Kidney glomerular epithelial cell (primary cell): ENCODE results near the gene RNF224.

Experiments
- DNase-seq: peaks from one replicate; lab custom pipeline; 2025; lab: John Stamatoyannopoulos, UW

Gene RNF224

GRCh38 chr9:137254624-137255447 is 27.5 kb downstream of the RNF224 start, which contains the start of gene NELFB:
Gene NELFB, plus strand, starts transcription at chr9:137255327.
- peak; percentile 76 for DNase-seq

DNA sequence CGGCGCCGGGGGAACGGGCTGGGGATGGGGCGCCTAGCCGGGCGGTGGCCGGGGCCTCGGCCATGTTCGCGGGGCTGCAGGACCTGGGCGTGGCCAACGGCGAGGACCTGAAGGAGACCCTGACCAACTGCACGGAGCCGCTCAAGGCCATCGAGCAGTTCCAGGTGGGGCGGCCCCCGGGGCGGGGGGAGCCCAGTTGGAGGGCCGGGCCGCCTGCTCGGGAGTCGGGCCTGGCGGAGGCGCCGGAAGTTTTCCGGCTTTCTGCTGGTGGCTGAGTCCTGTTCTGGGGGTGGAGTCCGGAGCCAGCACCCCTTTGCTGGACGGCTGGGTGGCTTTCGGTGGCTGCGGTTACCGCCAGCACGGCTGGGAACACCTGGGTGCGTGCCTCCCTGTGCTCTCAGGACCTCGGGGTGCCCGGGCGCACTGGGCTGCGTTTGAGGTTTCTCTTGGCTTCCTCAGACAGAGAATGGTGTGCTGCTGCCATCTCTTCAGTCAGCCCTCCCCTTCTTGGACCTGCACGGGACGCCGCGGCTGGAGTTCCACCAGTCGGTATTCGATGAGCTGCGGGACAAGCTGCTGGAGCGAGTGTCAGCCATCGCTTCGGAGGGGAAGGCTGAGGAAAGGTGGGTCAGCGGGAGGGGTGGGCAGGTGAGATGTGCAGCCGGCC is 28.3 kb downstream of the RNF224 start:
- DNase-seq, result peak; percentile 65

- DNase-seq, result no peak
These were observed 29.1 kb downstream of the RNF224 start for GRCh38 chr9:137256362-137256761.

DNA sequence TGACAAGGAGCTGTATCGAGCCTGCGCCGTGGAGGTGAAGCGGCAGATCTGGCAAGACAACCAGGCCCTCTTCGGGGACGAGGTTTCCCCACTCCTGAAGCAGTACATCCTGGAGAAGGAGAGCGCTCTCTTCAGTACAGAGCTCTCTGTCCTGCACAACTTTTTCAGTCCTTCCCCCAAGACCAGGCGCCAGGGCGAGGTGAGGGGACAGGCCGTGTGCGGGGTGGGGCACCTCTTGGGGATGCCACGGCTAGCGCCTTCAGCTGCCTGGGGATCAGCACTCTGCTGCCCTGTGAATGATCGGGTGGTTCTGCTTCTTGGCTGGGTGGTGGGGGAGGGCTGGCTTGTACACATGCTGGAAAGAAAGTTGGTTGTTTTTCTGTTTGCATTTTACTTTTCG is 29.6 kb downstream of the RNF224 start:
- DNase-seq, result no peak

- peak; percentile 2 for DNase-seq
These were observed 35.0 kb downstream of the RNF224 start for GRCh38 chr9:137262173-137262908.

GRCh38 chr9:137262909-137263285 is 35.6 kb downstream of the RNF224 start:
- no peak for DNase-seq

- no peak for DNase-seq
These were observed 36.2 kb downstream of the RNF224 start for GRCh38 chr9:137263506-137263905.

- no peak for DNase-seq
These were observed 36.8 kb downstream of the RNF224 start for GRCh38 chr9:137264067-137264466.

- no peak for DNase-seq
These were observed 38.3 kb downstream of the RNF224 start for GRCh38 chr9:137265496-137266161.

DNA sequence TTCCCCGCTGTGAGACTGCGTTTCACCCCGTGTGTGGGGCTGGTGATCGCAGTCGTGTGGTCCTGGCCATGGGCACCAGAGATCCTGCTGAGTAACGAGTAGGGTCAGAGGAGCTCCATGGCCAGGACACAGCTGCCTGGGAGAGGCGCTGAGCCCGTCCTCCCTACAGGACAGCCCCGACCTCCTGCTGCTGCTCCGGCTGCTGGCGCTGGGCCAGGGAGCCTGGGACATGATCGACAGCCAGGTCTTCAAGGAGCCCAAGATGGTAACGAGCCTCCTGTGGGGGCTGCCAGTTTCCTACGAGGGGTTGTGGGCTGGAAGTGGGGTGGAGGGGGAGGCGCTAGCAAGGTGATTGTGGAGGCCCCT is 38.8 kb downstream of the RNF224 start:
- DNase-seq, result no peak

DNA sequence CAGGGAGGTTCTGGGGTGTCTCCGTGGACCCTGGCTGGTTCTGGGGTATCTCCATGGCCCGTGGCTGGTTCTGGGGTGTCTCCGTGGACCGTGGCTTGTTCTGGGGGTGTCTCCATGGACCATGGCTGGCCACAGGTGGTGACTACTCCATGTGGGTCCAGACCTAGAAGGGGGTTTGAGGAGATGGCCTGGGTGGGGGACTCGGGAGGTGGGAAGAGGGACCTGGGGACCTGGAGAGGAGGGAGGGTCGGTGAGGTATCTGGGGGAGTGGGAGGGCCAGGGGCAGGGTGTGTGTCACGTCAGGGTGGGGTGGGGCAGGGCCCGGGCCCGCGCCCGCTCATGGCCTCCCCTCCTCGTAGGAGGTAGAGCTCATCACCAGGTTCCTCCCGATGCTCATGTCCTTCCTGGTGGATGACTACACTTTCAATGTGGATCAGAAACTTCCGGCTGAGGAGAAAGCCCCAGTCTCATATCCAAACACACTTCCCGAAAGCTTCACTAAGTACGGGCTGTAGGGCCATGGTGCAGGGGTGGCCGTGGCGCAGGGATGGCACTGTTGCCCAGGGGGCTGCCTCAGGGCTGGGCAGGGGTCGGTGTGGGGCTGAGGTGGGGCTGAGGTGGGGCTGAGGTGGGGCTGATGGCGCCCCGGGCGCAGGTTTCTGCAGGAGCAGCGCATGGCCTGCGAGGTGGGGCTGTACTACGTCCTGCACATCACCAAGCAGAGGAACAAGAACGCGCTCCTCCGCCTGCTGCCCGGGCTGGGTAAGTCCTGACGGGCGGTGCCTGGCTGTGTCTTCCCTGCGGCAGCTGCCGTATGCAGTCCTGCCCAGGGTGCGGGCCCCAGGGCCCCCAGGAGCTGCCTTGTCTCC is 39.5 kb downstream of the RNF224 start:
- no peak for DNase-seq

DNA sequence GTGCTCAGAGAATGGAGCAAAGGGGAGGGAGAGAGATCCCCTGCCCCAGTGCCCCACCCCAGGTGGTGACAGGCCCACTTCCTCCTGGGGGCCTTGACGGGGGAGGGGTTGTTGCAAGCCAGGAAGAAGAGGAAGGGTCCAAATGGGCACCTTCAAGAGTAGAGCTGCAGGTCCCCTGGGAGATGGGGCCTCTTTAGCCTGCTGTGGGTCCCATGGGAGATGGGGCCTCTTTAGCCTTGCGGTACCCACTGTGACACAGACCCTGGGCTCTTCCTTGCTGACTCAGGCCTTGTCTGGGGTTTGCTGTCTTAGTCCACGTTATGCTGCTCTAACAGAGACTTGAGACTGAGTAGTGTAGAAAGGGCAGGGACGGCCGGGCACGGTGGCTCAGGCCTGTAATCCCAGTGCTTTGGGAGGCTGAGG is 40.6 kb downstream of the RNF224 start:
- DNase-seq, result no peak

DNA sequence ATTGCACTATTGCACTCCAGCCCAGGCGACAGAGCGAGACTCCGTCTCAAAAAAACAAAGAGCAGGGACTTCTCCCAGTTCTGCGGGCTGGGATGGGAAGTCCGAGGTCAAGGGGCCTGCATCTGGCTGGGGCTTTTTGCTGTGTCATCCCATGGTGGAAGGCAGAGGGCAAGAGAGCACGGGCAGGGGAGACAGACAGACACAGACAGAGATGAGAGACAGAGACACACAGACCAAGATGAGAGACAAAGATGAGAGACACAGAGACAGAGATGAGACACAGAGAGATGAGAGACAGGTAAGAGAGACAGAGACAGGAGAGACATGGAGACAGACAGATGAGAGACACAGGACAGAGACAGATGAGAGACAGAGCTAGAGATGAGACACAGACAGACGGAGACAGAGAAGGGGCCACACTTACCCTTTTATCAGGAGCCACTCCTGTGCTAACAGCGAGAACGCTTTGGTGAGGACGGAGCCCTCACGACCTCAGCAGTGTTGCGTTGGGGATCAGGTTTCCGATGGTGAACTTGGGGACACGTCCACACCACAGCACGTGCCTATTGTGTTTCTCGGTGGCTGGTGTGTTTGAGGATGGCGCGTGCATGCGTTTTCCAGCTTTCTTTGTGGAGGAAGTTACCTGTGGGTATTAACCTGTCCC is 41.4 kb downstream of the RNF224 start:
- no peak for DNase-seq

GRCh38 chr9:137269231-137269772 is 42.0 kb downstream of the RNF224 start:
- no peak for DNase-seq

DNA sequence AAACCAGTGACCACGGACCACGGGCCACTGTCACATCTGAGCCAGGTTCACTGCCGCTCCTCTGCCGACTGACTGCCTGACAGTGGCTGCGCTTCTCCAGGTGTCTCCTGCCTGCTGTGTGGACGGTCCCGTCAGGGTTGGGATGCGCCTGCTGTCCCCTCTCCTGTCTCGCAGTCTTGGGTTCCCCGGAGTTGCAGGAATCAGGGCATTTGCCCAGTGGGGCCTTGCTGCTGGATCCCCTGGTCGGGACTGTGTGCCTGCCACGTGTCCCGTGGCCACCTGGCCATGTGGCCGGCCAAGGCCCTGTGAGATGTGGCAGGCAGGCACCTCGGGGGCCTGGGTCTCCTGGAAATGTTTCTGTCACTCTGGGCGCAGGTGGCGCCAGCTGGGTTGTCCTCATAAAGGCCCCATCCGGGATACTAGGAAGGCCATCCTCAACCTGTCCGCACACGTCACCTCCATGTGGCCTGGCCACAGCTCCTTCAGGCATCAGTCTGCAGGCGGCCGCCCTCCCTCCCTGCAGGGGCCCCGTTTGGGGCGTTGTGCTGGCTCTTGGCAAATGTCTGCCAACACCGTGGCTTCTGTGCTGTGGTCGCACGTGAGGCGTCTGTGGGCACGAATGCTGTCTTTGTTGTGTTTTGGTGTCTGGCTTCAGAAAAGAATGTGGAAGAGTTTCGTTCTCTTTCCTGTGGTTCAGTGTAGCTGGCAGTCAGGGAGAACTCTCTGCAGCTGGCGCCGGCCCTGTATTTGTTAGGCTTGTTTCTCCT is 43.8 kb downstream of the RNF224 start:
- DNase-seq, result no peak

DNA sequence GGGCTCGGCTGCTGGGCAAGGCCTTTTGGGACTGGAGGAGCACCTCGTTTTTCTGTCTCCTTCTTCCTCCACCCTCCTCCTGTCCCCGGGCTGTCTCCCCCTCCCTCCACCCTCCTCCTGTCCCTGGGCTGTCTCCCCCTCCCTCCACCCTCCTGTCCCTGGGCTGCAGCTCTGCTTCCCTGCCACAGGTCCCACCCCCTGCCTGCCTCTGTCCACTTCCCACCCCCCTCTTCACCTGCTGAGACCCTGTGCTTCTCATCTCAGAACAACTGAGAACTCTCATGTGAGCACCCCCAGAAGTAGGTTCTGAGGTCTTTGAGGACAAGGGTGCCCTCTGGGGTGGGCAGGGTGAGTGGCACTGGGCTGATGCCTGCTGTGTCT is 44.4 kb downstream of the RNF224 start:
- no peak for DNase-seq

DNA sequence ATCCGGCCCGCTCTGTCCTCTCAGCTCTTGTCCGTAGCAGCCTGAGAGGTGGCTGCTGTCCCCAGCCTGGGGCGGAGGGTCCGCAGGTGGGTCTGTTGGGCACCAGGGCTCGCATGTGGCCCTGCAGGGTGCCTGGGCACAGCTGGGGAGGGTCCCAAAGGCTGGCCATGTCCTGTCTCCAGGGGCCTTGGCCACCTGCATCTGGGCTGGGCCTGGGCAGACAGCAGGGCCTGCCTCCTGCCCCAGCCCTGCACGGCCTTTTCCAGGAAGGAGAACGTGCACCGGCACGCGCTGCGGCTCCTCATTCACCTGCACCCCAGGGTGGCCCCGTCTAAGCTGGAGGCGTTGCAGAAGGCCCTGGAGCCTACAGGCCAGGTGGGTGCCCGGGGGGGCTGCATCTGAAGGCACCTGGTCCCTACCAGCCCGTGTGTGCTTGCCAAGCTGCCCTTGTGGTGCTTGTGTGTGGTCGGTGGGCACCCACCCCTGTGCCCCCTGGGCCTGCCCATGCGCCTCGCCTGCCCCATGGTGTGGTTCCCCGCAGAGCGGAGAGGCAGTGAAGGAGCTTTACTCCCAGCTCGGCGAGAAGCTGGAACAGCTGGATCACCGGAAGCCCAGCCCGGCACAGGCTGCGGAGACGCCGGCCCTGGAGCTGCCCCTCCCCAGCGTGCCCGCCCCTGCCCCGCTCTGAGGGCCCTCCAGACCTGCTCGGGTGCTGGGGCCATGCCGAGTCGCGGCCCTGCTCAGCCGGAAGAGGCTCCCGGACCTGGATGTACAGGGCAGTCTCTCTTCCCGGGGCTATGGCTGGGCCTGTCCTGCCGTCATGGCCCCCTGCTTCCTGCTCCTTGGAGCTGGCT is 45.2 kb downstream of the RNF224 start:
- no peak for DNase-seq

DNA sequence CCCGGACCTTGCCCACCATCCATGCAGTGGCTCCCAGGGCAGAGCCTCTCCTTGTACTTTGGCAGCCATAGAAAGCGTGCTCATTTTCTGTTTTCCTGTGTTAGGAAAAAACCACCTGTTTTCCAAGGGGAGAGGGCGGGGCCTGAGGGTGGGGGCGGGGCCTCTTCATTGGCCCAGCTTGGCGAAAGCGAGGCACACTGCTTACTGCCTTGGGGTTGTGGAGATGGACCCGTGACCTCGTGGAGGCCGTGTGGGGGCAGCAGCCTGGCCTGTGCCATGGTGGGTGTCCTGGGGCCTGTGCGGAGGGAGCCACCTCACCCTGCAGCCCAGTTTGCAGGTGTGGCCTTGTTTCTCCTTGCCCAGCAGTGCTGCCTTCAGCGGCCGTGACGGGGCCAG is 45.8 kb downstream of the RNF224 start:
- no peak for DNase-seq
